Esophagus squamous epithelium (tissue), 4 donors: ENCODE measurements around the gene ECE1.
"Not testable (repeated sequence)": the region's sequence is repeated elsewhere in the genome, so short reads cannot be mapped to it uniquely, and the experiment has no call there.

Experiments used
- POLR2A ChIP-seq, 4 donors: fragments of 450-650 bp; IDR thresholded peaks; one replicate each; pipeline ENCODE4 v1.6.1; 2017; ENCODE audit warnings: antibody characterized with exemption in 4 of 4, mild to moderate bottlenecking in 4 of 4, moderate library complexity in 3 of 4
- TF ChIP-seq, protein P1 (sequence below), 6 experiments: fragments of 450-650 bp in 4 of 6; fragments of 200-600 bp in 2 of 6; sonication (generic) in 2 of 6; IDR thresholded peaks; one replicate each; pipeline ENCODE4 v1.5.1; 2016 to 2019; ENCODE audit warnings: antibody characterized with exemption in 6 of 6, mild to moderate bottlenecking in 4 of 6, moderate library complexity in 4 of 6

DNA sequence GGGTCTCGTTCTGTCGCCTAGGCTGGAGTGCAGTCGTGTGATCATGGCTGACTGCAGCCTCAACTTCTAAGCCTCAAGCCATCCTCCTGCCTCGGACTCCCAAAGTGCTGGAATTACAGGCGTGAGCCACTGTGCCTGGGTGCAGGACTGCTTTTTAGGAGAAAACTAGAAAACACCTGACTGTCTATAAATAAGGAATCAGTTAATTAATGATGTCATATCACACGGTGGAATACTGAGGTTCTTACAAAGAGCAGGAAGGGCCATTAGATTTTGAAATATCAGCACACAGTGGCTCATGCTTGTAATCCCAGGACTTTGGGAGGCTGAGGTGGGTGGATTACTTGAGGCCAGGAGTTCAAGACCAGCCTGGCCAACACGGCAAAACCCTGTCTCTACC is 62.0 kb downstream of the ECE1 start:
- TF ChIP-seq, protein P1, sequence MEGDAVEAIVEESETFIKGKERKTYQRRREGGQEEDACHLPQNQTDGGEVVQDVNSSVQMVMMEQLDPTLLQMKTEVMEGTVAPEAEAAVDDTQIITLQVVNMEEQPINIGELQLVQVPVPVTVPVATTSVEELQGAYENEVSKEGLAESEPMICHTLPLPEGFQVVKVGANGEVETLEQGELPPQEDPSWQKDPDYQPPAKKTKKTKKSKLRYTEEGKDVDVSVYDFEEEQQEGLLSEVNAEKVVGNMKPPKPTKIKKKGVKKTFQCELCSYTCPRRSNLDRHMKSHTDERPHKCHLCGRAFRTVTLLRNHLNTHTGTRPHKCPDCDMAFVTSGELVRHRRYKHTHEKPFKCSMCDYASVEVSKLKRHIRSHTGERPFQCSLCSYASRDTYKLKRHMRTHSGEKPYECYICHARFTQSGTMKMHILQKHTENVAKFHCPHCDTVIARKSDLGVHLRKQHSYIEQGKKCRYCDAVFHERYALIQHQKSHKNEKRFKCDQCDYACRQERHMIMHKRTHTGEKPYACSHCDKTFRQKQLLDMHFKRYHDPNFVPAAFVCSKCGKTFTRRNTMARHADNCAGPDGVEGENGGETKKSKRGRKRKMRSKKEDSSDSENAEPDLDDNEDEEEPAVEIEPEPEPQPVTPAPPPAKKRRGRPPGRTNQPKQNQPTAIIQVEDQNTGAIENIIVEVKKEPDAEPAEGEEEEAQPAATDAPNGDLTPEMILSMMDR (IDR thresholded peaks at IDR 0.05) = not testable (repeated sequence)
- TF ChIP-seq POLR2A (IDR thresholded peaks at IDR 0.05) = not testable (repeated sequence)
